H1 (cell line): ENCODE results near the gene BCL11A. TPM values are rescaled to one million over a fixed set of nuclear protein-coding genes. Genes with fewer than 3 reads are reported as not detected.

Experiments used
- RXRA ChIP-seq: IDR thresholded peaks from 2 replicates; pipeline ENCODE4 v1.6.1; 2011; ENCODE audit warnings: low read depth, mild to moderate bottlenecking, low read length, moderate library complexity; ENCODE audit not compliant: insufficient read depth
- polyA plus RNA-seq, 7 experiments: library from polyadenylated mRNA; depleted of rRNA in 3 of 7; stranded (reverse) in 5 of 7; unstranded in 2 of 7; fragments of >200 nt in 5 of 7; fragments of 200-250 nt in 2 of 7; gene quantifications; 1 replicate in 5 of 7; 2 replicates in 1 of 7; 4 replicates in 1 of 7; pipeline versions ENCODE4 v1.2.1 to v1.2.3, GENCODE V29; 2011 to 2013; ENCODE audit warnings: missing spikeins in 2 of 7, mixed read lengths in 2 of 7
- total RNA-seq: library from RNA; stranded (reverse); fragmentation: NEBNext Ultra II Directional; extraction: Animal tissue kit (Norgen Biotek cat#: 25700); gene quantifications from 2 replicates; pipeline ENCODE4 v1.2.1, GENCODE V29; 2021

Gene BCL11A
- total and polyA plus RNA-seq, 2 of the 8 experiments (the other 6 are each of a cell fraction or from before 2014, with no cell fraction given): 11.9 to 59.3 TPM

GRCh38 chr2:60535685-60536312, 17.7 kb downstream of the BCL11A start (continued):
- no peak for TF ChIP-seq RXRA
